Measurements from ENCODE around the gene AFG1L. TPM values are rescaled to one million over a fixed set of nuclear protein-coding genes. Genes with fewer than 3 reads are reported as not detected.
A peak's percentile ranks its signal among the peaks of the same experiment; 100 is the strongest.

Gene AFG1L
- total and polyA plus RNA-seq, 7 donors: 2.4 to 10.4 (median 5.4) TPM

GRCh38 chr6:108251252-108251651, 43.6 kb upstream of the AFG1L start:
- Histone ChIP-seq H3K9me3 (no peaks in the 10 kb centered on the region), H3K27ac (no peak overlapping the region), H3K4me1 (peaks cover 36% of the 10 kb centered on the region), H3K36me3 (ENCODE audit: insufficient read depth in 1 of 2, low read depth in 1 of 2) (peaks cover 2 to 3% of the 10 kb centered on the region in 2 donors), H3K4me3 (no peak overlapping the region), H3K27me3 (ENCODE audit: insufficient read depth in 3 of 3, low read length in 2 of 3) (no peaks in the 10 kb centered on the region)
- 70 to 78% (median 76%) methylated on average over 2 of the region's 2 CpGs for WGBS, 3 donors
- TF ChIP-seq, protein P1, sequence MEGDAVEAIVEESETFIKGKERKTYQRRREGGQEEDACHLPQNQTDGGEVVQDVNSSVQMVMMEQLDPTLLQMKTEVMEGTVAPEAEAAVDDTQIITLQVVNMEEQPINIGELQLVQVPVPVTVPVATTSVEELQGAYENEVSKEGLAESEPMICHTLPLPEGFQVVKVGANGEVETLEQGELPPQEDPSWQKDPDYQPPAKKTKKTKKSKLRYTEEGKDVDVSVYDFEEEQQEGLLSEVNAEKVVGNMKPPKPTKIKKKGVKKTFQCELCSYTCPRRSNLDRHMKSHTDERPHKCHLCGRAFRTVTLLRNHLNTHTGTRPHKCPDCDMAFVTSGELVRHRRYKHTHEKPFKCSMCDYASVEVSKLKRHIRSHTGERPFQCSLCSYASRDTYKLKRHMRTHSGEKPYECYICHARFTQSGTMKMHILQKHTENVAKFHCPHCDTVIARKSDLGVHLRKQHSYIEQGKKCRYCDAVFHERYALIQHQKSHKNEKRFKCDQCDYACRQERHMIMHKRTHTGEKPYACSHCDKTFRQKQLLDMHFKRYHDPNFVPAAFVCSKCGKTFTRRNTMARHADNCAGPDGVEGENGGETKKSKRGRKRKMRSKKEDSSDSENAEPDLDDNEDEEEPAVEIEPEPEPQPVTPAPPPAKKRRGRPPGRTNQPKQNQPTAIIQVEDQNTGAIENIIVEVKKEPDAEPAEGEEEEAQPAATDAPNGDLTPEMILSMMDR (IDR thresholded peaks at IDR 0.05): no peak
- intact Hi-C loops (cut with DNase I): loop anchor here (10.0 kb wide), 1 partner anchor 244 kb away; no protein-coding TSS in a partner anchor
- DNase-seq (no peak), ATAC-seq (no peak)

- no peak for ATAC-seq
- WGBS, 3 donors: 84 to 93% (median 86%) methylated on average over 5 of the region's 5 CpGs
- no peak for DNase-seq
- peaks cover 2 to 3% of the 10 kb centered on the region in 2 donors for H3K36me3 ChIP-seq (ENCODE audit: insufficient read depth in 1 of 2, low read depth in 1 of 2)
- H3K27ac ChIP-seq: no peak overlapping the region
- TF ChIP-seq, protein P1 (IDR thresholded peaks at IDR 0.05): no peak
- H3K4me1 ChIP-seq: peaks cover 44% of the 10 kb centered on the region
- intact Hi-C loops (cut with DNase I): loop anchor here (10.0 kb wide), 1 partner anchor 243 kb away; no protein-coding TSS in a partner anchor
- H3K4me3 ChIP-seq: no peak overlapping the region
- H3K27me3 ChIP-seq (ENCODE audit: insufficient read depth in 3 of 3, low read length in 2 of 3): no peaks in the 10 kb centered on the region
- no peaks in the 10 kb centered on the region for H3K9me3 ChIP-seq
Measured at GRCh38 chr6:108252055-108252454, 42.8 kb upstream of the AFG1L start.

GRCh38 chr6:108253241-108253640, 41.6 kb upstream of the AFG1L start:
- H3K27ac ChIP-seq: no peak overlapping the region
- ATAC-seq: no peak
- WGBS, 3 donors: 92 to 98% (median 94%) methylated on average over 1 of the region's 1 CpG
- H3K27me3 ChIP-seq (ENCODE audit: insufficient read depth in 3 of 3, low read length in 2 of 3): no peaks in the 10 kb centered on the region
- TF ChIP-seq, protein P1 (IDR thresholded peaks at IDR 0.05): no peak
- H3K4me1 ChIP-seq: peaks cover 43% of the 10 kb centered on the region
- no peaks in the 10 kb centered on the region for H3K9me3 ChIP-seq
- H3K4me3 ChIP-seq: no peak overlapping the region
- intact Hi-C loops (cut with DNase I): loop anchor here (10.0 kb wide), 1 partner anchor 242 kb away; no protein-coding TSS in a partner anchor
- H3K36me3 ChIP-seq (ENCODE audit: insufficient read depth in 1 of 2, low read depth in 1 of 2): peaks cover 2 to 3% of the 10 kb centered on the region in 2 donors
- no peak for DNase-seq

GRCh38 chr6:108254433-108255410, 40.1 kb upstream of the AFG1L start:
- H3K36me3 ChIP-seq (ENCODE audit: insufficient read depth in 1 of 2, low read depth in 1 of 2): peaks cover 2 to 3% of the 10 kb centered on the region in 2 donors
- H3K9me3 ChIP-seq: no peaks in the 10 kb centered on the region
- no peak for DNase-seq
- 89 to 94% (median 89%) methylated on average over 4 of the region's 4 CpGs for WGBS, 3 donors
- no peak overlapping the region for H3K4me3 ChIP-seq
- TF ChIP-seq, protein P1 (IDR thresholded peaks at IDR 0.05): no peak
- peak in 2 of 4 donors; percentile 43 to 53 for ATAC-seq
- H3K27me3 ChIP-seq (ENCODE audit: insufficient read depth in 3 of 3, low read length in 2 of 3): no peaks in the 10 kb centered on the region
- no peak overlapping the region for H3K27ac ChIP-seq
- peaks cover 39% of the 10 kb centered on the region for H3K4me1 ChIP-seq
- intact Hi-C loops (cut with DNase I): loop anchor here (10.0 kb wide), 1 partner anchor 240 kb away; no protein-coding TSS in a partner anchor
